ENCODE measurements around the gene RXFP1. TPM values are rescaled to one million over a fixed set of nuclear protein-coding genes. Genes with fewer than 3 reads are reported as not detected.
A peak's percentile ranks its signal among the peaks of the same experiment; 100 is the strongest.

RXFP1 gene
- total RNA-seq, 6 experiments from 2014 or later = not detected

DNA sequence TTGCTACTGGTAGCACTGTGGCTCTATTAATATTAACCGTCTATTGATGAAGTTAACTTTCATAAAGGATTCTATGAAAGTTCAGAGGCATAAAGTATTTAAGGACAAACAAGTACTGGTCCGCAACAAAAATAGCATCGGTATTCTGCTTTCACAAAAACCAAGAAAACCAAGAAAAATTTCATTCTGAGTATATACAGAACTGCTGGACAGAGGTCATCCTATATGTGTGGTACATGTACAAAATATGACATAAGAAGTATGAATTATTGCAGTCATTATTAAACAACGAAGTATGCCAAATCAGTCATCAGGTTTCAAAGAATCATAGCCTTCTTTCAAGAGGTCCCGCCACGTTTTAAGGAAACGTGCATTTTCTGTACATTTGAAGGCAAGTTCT lies 147.6 kb downstream of the RXFP1 start:
- H3K36me3 Mint-ChIP-seq (ENCODE audit: low read depth) = peaks cover 17% of the 10 kb centered on the region
- H3K9me3 Mint-ChIP-seq = no peaks in the 10 kb centered on the region
- H3K27me3 Mint-ChIP-seq (ENCODE audit: insufficient read depth) = peaks cover 5% of the 10 kb centered on the region; the same call in 1 of the 2 replicates
- H3K27ac Mint-ChIP-seq = peak overlapping the region; percentile 11; the same call in 1 of the 2 replicates
- peaks cover 22% of the 10 kb centered on the region for H3K4me1 Mint-ChIP-seq (ENCODE audit: low read depth)
- DNase-seq = no peak
- TF ChIP-seq, protein P1, sequence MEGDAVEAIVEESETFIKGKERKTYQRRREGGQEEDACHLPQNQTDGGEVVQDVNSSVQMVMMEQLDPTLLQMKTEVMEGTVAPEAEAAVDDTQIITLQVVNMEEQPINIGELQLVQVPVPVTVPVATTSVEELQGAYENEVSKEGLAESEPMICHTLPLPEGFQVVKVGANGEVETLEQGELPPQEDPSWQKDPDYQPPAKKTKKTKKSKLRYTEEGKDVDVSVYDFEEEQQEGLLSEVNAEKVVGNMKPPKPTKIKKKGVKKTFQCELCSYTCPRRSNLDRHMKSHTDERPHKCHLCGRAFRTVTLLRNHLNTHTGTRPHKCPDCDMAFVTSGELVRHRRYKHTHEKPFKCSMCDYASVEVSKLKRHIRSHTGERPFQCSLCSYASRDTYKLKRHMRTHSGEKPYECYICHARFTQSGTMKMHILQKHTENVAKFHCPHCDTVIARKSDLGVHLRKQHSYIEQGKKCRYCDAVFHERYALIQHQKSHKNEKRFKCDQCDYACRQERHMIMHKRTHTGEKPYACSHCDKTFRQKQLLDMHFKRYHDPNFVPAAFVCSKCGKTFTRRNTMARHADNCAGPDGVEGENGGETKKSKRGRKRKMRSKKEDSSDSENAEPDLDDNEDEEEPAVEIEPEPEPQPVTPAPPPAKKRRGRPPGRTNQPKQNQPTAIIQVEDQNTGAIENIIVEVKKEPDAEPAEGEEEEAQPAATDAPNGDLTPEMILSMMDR (IDR thresholded peaks at IDR 0.05) = no peak
- no peak overlapping the region for H3K4me3 Mint-ChIP-seq

DNA sequence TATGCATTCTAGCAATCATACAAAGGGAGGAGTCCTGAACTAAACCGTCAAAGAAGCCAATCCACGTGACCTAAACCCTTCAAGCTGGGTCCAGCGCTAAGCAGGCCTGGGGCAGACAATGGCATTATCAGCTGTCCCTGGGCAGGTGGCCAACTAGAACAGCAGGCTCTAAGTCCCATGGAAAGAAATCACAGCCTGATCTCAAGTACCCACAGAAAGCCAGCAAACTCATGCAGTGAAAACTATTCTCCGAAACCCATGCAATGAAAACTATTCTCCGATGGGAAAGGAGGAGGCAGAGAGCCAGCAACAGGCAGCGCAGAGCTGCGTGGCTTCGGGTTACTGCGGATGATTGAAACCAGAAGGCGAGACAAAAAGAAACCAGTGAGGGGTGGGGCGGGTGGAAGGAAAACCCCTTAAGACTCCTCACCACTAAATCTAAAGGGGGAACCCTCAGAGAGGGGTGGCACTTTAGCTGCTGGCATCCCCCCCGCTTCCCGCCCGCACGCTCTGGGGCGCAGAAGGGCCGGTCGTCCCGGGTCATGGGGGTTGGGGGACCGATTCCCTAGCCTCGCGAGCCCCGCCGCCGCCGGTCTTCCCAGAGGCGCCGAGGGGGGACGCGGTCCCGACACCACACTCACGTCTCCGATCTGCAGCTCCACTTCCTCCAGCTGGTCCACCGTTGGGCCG lies 149.4 kb downstream of the RXFP1 start:
- H3K36me3 Mint-ChIP-seq (ENCODE audit: low read depth) = peaks cover 8% of the 10 kb centered on the region
- H3K9me3 Mint-ChIP-seq = no peaks in the 10 kb centered on the region
- TF ChIP-seq, protein P1 (IDR thresholded peaks at IDR 0.05) = no peak
- H3K27me3 Mint-ChIP-seq (ENCODE audit: insufficient read depth) = peaks cover 5% of the 10 kb centered on the region; the same call in 1 of the 2 replicates
- H3K27ac Mint-ChIP-seq = peak overlapping the region; percentile 93
- peaks cover 22% of the 10 kb centered on the region for H3K4me1 Mint-ChIP-seq (ENCODE audit: low read depth)
- DNase-seq = peak; percentile 78
- H3K4me3 Mint-ChIP-seq = peak overlapping the region; percentile 88

DNA sequence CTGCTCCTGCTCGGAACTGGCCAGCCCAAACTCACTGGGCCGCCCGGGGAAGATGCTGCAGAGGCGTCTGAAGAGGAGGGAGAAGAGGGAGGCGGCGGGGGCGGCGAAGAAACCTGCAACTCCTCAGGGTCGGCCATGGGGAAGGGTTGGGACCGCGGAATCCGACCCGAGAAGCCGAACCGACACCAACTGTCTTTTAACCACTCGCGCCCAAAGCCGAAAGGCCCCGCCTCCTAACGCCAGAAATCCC lies 149.9 kb downstream of the RXFP1 start, which contains the start of gene C4orf46:
Gene C4orf46 (minus strand): TSS at position 223 of the 250 bp plus-strand sequence. CDS start 86 bp downstream, at position 137.
- DNase-seq = no peak
- Mint-ChIP-seq H3K9me3 (no peaks in the 10 kb centered on the region), H3K27me3 (ENCODE audit: insufficient read depth) (peaks cover 5% of the 10 kb centered on the region; the same call in 1 of the 2 replicates), H3K36me3 (ENCODE audit: low read depth) (peaks cover 4% of the 10 kb centered on the region), H3K4me3 (peak within 1 kb of the TSS; percentile 88), H3K27ac (peak within 1 kb of the TSS; percentile 93), H3K4me1 (ENCODE audit: low read depth) (peaks cover 22% of the 10 kb centered on the region)
- TF ChIP-seq, protein P1 (IDR thresholded peaks at IDR 0.05) = no peak

DNA sequence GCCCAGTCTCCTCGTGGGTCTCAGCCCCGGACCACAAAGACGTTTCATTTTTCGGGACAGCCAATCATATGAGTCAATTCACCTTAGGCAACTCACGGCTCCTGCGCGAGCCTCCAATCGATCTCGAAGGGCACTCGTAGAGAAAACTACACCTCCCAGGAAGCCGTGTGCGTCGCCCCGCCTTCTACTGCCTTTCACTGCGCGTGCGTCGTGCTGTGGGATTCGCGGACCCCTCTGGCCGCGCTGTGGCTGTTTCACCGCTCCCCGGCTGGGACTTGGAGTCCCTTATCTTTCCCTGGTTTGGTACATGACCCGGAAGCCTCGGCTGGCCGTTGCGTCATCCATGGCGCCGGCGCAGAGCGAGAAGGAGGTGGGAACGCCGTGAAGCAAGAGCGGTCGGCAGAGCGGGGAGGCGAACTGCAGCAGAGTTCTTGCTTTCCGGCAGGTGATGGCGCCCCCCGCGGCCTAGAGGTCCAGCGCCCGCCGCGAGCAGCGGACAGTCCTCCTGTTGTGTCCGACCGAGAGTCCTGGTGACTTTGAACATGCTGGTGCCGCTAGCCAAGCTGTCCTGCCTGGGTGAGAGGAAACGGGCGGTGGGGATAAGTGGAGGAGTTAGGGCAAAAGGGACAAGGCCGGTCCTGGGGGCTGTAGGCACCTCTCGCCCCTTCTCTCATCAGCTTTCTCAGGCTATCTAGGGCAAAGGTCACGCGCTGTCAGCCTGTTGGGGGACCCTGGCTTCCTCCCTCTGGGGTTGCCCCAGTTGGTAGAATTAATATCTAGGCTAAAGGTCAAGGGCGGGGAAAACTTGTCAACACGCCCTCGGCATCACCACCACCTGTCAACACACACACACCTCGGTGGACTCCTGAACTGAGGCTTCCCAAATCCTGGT lies 150.5 kb downstream of the RXFP1 start, which contains the start of gene ETFDH:
Gene ETFDH (plus strand): TSS at position 382 of the 892 bp plus-strand sequence. CDS start 161 bp downstream, at position 543.
- TF ChIP-seq, protein P1 (IDR thresholded peaks at IDR 0.05) = peak; percentile 84
- Mint-ChIP-seq H3K9me3 (no peaks in the 10 kb centered on the region), H3K27ac (peak within 1 kb of the TSS; percentile 93), H3K36me3 (ENCODE audit: low read depth) (peaks cover 4% of the 10 kb centered on the region), H3K4me1 (ENCODE audit: low read depth) (peaks cover 22% of the 10 kb centered on the region), H3K4me3 (peak within 1 kb of the TSS; percentile 88), H3K27me3 (ENCODE audit: insufficient read depth) (peaks cover 5% of the 10 kb centered on the region; the same call in 1 of the 2 replicates)
- peak; percentile 100 for DNase-seq

DNA sequence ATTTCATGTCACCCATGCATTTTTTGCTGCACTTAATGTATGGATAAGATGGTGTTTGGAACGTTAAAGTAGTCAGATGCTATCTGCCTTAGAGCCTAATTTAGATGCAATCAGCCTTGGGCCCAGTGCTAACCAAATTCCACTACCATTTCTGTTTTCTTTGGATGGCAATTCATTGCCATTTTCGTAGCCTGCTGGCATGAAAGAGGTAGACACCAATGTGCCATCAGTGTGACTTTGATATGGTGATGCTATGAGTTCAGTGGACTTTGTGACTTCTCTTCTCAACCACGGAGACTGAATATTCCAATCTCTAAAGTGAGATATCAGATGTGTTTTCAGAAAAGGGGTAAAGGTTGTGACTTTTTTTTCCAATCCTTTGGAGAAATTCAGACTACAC lies 152.0 kb downstream of the RXFP1 start:
- H3K27me3 Mint-ChIP-seq (ENCODE audit: insufficient read depth) = peaks cover 5% of the 10 kb centered on the region; the same call in 1 of the 2 replicates

More for the DNA sequence above, 152.0 kb downstream of the RXFP1 start:
- no peaks in the 10 kb centered on the region for H3K36me3 Mint-ChIP-seq (ENCODE audit: low read depth)
- H3K27ac Mint-ChIP-seq = no peak overlapping the region
- DNase-seq = no peak
- TF ChIP-seq, protein P1 (IDR thresholded peaks at IDR 0.05) = no peak
- no peaks in the 10 kb centered on the region for H3K9me3 Mint-ChIP-seq
- H3K4me3 Mint-ChIP-seq = no peak overlapping the region
- peaks cover 16% of the 10 kb centered on the region for H3K4me1 Mint-ChIP-seq (ENCODE audit: low read depth)
